GM18507 (cell line): Measurements from ENCODE around the gene METTL18.

Experiments used
- DNase-seq: peaks from one replicate; pipeline ENCODE4 v3.0.0; 2011; ENCODE audit warnings: low read depth; ENCODE audit not compliant: insufficient read length; ENCODE audit errors: extremely low spot score
- FAIRE-seq: peaks from 2 replicates; lab custom pipeline; 2011; peaks lifted over from hg19 to GRCh38; lab: Jason Lieb, UNC

The METTL18 gene

GRCh38 chr1:169793730-169794129, 977 bp downstream of the METTL18 start:
- no peak for FAIRE-seq

GRCh38 chr1:169788402-169788801, 6.3 kb downstream of the METTL18 start:
- no peak for DNase-seq

More at GRCh38 chr1:169793730-169794129, 977 bp downstream of the METTL18 start:
- no peak for DNase-seq

GRCh38 chr1:169786974-169787373, 7.7 kb downstream of the METTL18 start:
- DNase-seq (no peak), FAIRE-seq (no peak)

More at GRCh38 chr1:169788402-169788801, 6.3 kb downstream of the METTL18 start:
- no peak for FAIRE-seq

GRCh38 chr1:169785267-169785666, 9.4 kb downstream of the METTL18 start:
- no peak for DNase-seq
- no peak for FAIRE-seq

- DNase-seq, result no peak
- no peak for FAIRE-seq
Measured at GRCh38 chr1:169784102-169784501, 10.6 kb downstream of the METTL18 start.

GRCh38 chr1:169782596-169782995, 12.1 kb downstream of the METTL18 start:
- no peak for FAIRE-seq

GRCh38 chr1:169779970-169780369, 14.7 kb downstream of the METTL18 start:
- FAIRE-seq, result no peak
- no peak for DNase-seq

More at GRCh38 chr1:169782596-169782995, 12.1 kb downstream of the METTL18 start:
- DNase-seq, result no peak

GRCh38 chr1:169779150-169779549, 15.6 kb downstream of the METTL18 start:
- no peak for FAIRE-seq

GRCh38 chr1:169776440-169776839, 18.3 kb downstream of the METTL18 start:
- FAIRE-seq, result no peak
- DNase-seq, result no peak

More at GRCh38 chr1:169779150-169779549, 15.6 kb downstream of the METTL18 start:
- no peak for DNase-seq

- no peak for FAIRE-seq
- DNase-seq, result no peak
Measured at GRCh38 chr1:169768161-169768560, 26.5 kb downstream of the METTL18 start.

- no peak for FAIRE-seq
- DNase-seq, result no peak
Measured at GRCh38 chr1:169765580-169766331, 29.0 kb downstream of the METTL18 start.

GRCh38 chr1:169764919-169765318, 29.8 kb downstream of the METTL18 start:
- FAIRE-seq (no peak), DNase-seq (no peak)

GRCh38 chr1:169762699-169763098, 32.0 kb downstream of the METTL18 start:
- FAIRE-seq (no peak), DNase-seq (no peak)

- DNase-seq, result no peak
Measured at GRCh38 chr1:169759038-169759437, 35.7 kb downstream of the METTL18 start.

GRCh38 chr1:169753549-169753948, 41.2 kb downstream of the METTL18 start:
- DNase-seq (no peak), FAIRE-seq (no peak)

More at GRCh38 chr1:169759038-169759437, 35.7 kb downstream of the METTL18 start:
- no peak for FAIRE-seq

GRCh38 chr1:169750041-169750440, 44.7 kb downstream of the METTL18 start:
- DNase-seq (no peak), FAIRE-seq (no peak)

- DNase-seq, result no peak
- no peak for FAIRE-seq
Measured at GRCh38 chr1:169746550-169746949, 48.2 kb downstream of the METTL18 start.

- DNase-seq, result no peak
- FAIRE-seq, result no peak
Measured at GRCh38 chr1:169745015-169745861, 49.5 kb downstream of the METTL18 start.
